T-cell (primary cell): ENCODE results near the gene SCAF1. TPM values are rescaled to one million over a fixed set of nuclear protein-coding genes. Genes with fewer than 3 reads are reported as not detected.
A peak's percentile ranks its signal among the peaks of the same experiment; 100 is the strongest.

Source experiments
- ATAC-seq, 4 experiments: fragments of 200-7000 bp in 3 of 4; fragments of 150-1000 bp in 1 of 4; cut with Tn5 transposase; replicated peaks in 1 of 4; 1 replicate in 3 of 4; 2 replicates in 1 of 4; pipeline ENCODE4 v1.10.0; 2021; ENCODE audit warnings: moderate library complexity in 3 of 4, mild to moderate bottlenecking in 2 of 4, moderate number of reproducible peaks in 1 of 4
- CTCF ChIA-PET, 2 donors: fragments of 300-600 bp; sonication (Branson Sonifier 250); formaldehyde crosslinking; loops; one replicate each; lab custom pipeline; 2022; ENCODE audit warnings: antibody characterized with exemption in 2 of 2; lab: Charles Lee
- POLR2A ChIA-PET, 2 donors: fragments of 300-600 bp; sonication (Branson Sonifier 250); formaldehyde crosslinking; loops; one replicate each; lab custom pipeline; 2022; ENCODE audit warnings: antibody characterized with exemption in 2 of 2; lab: Charles Lee
- DNase-seq, 35 experiments: peaks; one replicate each; pipeline versions ENCODE4 v3.0.0 to v3.0.0-alpha.2; 2013 to 2023
- H3K27ac ChIP-seq: one replicate; pipeline ENCODE4 v1.5.1; 2013; ENCODE audit warnings: low read length
- H3K27me3 ChIP-seq, 2 experiments: replicated peaks in 1 of 2; 1 replicate in 1 of 2; 2 replicates in 1 of 2; pipeline versions ENCODE4 v1.6.1 to v1.7.0; 2013; ENCODE audit warnings: low read length in 1 of 2, mixed read lengths in 1 of 2; ENCODE audit not compliant: control insufficient read depth in 2 of 2, insufficient read depth in 2 of 2; ENCODE audit errors: extremely low read depth in 1 of 2
- H3K36me3 ChIP-seq, 2 donors: 1 replicate in 1 of 2; 2 replicates in 1 of 2; pipeline versions ENCODE4 v1.6.1 to v1.7.0; 2013; ENCODE audit warnings: low read length in 1 of 2; ENCODE audit not compliant: control insufficient read depth in 2 of 2, insufficient read depth in 1 of 2; ENCODE audit errors: extremely low read depth in 1 of 2
- H3K4me1 ChIP-seq, 2 experiments: 1 replicate in 1 of 2; 2 replicates in 1 of 2; pipeline versions ENCODE4 v1.6.1 to v1.7.0; 2013; ENCODE audit warnings: low read length in 2 of 2, mixed read lengths in 1 of 2; ENCODE audit not compliant: insufficient read depth in 2 of 2, control insufficient read depth in 1 of 2; ENCODE audit errors: extremely low read depth in 1 of 2
- H3K4me3 ChIP-seq, 2 donors: 1 replicate in 1 of 2; 2 replicates in 1 of 2; pipeline versions ENCODE4 v1.5.1 to v1.7.0; 2013; ENCODE audit warnings: mild to moderate bottlenecking in 2 of 2, low read length in 1 of 2, moderate library complexity in 1 of 2; ENCODE audit not compliant: control insufficient read depth in 1 of 2; ENCODE audit errors: extremely low read depth in 1 of 2
- H3K9me3 ChIP-seq: 2 replicates; pipeline ENCODE4 v1.7.0; 2013
- H3K27ac Mint-ChIP-seq, 2 donors: one replicate each; pipeline ENCODE4 v1.8.0; 2020 to 2021; ENCODE audit warnings: mild to moderate bottlenecking in 2 of 2, mixed read lengths in 2 of 2
- H3K27me3 Mint-ChIP-seq, 2 donors: one replicate each; pipeline ENCODE4 v1.8.0; 2021 to 2022; ENCODE audit warnings: mixed read lengths in 2 of 2
- H3K36me3 Mint-ChIP-seq: one replicate; pipeline ENCODE4 v1.8.0; 2021; ENCODE audit warnings: mixed read lengths
- H3K4me1 Mint-ChIP-seq, 3 donors: one replicate each; pipeline ENCODE4 v1.8.0; 2020 to 2022; ENCODE audit warnings: mixed read lengths in 3 of 3, mild to moderate bottlenecking in 1 of 3
- H3K4me3 Mint-ChIP-seq, 3 donors: one replicate each; pipeline ENCODE4 v1.8.0; 2020 to 2022; ENCODE audit warnings: mild to moderate bottlenecking in 3 of 3, mixed read lengths in 3 of 3, moderate library complexity in 3 of 3
- H3K9me3 Mint-ChIP-seq, 3 donors: one replicate each; pipeline ENCODE4 v1.8.0; 2020 to 2022; ENCODE audit warnings: mixed read lengths in 3 of 3
- WGBS: methylation state at CpG from one replicate; pipeline ENCODE4 v1.1.5; 2013; ENCODE audit warnings: missing lambda C conversion rate; ENCODE audit not compliant: insufficient coverage; 5-methylcytosine and 5-hydroxymethylcytosine counted together
- total RNA-seq, 35 experiments: library from RNA in 6 of 35; stranded (reverse) in 6 of 35; fragments of 120-200 nt in 1 of 35; gene quantifications; one replicate each; pipeline versions ENCODE4 v1.2.1 to v1.2.4 and lab custom pipeline; 2013 to 2026

SCAF1 gene, protein sequence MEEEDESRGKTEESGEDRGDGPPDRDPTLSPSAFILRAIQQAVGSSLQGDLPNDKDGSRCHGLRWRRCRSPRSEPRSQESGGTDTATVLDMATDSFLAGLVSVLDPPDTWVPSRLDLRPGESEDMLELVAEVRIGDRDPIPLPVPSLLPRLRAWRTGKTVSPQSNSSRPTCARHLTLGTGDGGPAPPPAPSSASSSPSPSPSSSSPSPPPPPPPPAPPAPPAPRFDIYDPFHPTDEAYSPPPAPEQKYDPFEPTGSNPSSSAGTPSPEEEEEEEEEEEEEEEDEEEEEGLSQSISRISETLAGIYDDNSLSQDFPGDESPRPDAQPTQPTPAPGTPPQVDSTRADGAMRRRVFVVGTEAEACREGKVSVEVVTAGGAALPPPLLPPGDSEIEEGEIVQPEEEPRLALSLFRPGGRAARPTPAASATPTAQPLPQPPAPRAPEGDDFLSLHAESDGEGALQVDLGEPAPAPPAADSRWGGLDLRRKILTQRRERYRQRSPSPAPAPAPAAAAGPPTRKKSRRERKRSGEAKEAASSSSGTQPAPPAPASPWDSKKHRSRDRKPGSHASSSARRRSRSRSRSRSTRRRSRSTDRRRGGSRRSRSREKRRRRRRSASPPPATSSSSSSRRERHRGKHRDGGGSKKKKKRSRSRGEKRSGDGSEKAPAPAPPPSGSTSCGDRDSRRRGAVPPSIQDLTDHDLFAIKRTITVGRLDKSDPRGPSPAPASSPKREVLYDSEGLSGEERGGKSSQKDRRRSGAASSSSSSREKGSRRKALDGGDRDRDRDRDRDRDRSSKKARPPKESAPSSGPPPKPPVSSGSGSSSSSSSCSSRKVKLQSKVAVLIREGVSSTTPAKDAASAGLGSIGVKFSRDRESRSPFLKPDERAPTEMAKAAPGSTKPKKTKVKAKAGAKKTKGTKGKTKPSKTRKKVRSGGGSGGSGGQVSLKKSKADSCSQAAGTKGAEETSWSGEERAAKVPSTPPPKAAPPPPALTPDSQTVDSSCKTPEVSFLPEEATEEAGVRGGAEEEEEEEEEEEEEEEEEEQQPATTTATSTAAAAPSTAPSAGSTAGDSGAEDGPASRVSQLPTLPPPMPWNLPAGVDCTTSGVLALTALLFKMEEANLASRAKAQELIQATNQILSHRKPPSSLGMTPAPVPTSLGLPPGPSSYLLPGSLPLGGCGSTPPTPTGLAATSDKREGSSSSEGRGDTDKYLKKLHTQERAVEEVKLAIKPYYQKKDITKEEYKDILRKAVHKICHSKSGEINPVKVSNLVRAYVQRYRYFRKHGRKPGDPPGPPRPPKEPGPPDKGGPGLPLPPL
- total RNA-seq (10 to 100 TPM; 40.0 to 81.9 (median 75.4) TPM), total RNA-seq (lab: John Stamatoyannopoulos, UW) (36.9 to 83.8 (median 53.7) reads per million in 29 experiments)
- total RNA-seq (2013) = 14.9 TPM

DNA sequence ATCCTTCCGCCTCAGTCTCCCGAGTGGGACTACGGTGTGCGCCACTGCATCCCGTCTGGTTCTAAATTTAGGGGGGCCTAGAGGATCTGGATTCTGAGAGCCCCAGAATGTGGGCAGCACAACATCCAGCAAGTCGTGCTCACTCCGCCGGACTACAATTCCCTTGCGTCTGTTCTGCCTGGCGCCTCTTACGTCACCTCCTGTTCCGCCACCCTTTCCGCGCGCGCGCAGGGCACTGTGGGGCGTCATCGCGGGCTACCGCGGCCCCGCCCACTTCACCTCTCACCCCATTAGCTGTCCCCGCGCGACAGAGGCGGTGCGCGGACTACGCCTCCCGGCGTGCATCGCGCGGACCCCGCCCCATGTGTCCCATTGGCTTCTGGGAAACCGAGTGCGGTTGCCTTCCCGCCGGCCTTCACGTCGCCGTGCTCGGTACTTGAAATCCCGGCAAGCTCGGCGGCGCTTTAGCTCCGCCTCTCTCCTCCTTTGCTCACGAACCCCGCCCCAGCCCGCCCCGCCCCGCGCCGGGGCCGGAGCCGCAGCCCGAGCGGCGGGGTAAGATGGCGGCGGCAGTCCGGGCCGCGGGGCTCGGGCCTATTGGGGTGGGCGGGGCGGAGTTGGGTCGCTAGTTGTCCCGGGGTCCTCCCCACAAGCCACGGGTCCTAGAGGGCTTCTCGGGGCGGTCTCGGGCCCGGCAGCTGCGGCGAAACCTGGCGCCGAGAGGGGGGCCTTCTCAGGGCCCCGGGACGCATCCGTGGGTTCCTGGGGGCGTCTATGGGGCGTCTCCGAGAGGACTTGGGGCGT, at the start of gene SCAF1:
Gene SCAF1, plus strand, starts transcription at position 522 of the 804 bp plus-strand sequence. CDS start 2,818 bp downstream, outside the sequence.
- peaks cover 2% of the 10 kb centered on the region for H3K36me3 Mint-ChIP-seq
- WGBS = 0% methylated on average over 77 of the region's 87 CpGs
- peak within 1 kb of the TSS; percentile 94 to 96 for H3K4me3 ChIP-seq
- H3K9me3 Mint-ChIP-seq = no peaks in the 10 kb centered on the region
- H3K27me3 Mint-ChIP-seq = no peaks in the 10 kb centered on the region
- H3K4me1 ChIP-seq = peaks cover 16 to 63% of the 10 kb centered on the region in 2 experiments
- DNase-seq (peak; percentile 96 to 100 (median 99)), ATAC-seq (peak; percentile 68 to 73 (median 72))
- H3K4me3 Mint-ChIP-seq = peak within 1 kb of the TSS; percentile 88 to 96 (median 95)
- peak within 1 kb of the TSS; percentile 97 for H3K27ac Mint-ChIP-seq
- H3K36me3 ChIP-seq = peaks cover 7 to 19% of the 10 kb centered on the region in 2 donors
- H3K9me3 ChIP-seq = no peaks in the 10 kb centered on the region
- H3K4me1 Mint-ChIP-seq = peaks cover 63 to 76% (median 76%) of the 10 kb centered on the region in 3 donors
- H3K27me3 ChIP-seq = no peaks in the 10 kb centered on the region
- ChIA-PET POLR2A (interaction anchor here in 1 of 2 donors (0.5 to 0.6 kb wide), 4 partner anchors 32 to 139 kb away, joined by 3 to 4 read pairs (median 4); partner anchors contain the start of gene NOSIP), CTCF (interaction anchor here in 1 of 2 donors (0.5 to 1.2 kb wide), 8 partner anchors 22 to 801 kb away, joined by 3 to 6 read pairs (median 3); partner anchors contain the start of genes BCL2L12 and IRF3)
- peak within 1 kb of the TSS; percentile 92 for H3K27ac ChIP-seq

DNA sequence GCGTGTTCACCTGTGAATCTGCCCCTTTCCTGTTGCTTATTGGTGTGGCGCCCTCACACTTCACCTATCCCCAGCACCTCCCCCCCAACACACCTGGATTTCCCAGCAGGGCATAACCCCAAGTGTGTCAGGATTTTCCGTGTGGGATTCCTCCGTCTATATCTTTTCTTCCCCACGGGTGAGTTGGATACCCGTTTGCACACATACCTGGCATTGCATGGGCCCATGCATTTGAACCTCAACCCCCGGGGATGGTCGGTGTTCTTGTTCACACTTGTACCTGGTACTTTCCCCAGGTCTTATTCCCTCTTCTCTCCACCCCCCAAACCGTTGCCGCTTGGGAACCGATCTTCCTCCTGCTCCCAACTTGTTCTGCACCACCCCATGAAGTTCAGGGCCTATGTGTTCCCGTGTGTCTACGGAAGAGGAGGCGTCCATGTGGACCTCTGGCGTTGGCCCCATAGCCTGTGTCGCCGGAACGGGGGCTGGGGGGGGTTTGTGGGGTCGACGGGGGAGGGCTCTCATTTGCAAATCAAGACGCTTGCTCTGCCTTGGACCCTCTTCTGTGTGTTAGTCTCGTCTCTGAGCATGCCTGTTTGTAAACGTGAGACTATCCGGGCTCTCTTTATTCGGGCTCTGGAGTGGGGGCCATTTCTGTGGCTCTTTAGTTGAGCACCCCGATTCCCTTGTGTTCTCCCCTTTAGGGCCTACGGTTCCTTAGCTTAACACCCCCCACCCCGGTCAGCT, 49.4 kb upstream of the SCAF1 start:
- DNase-seq (peak in 4 of 35 experiments; percentile 17 to 41 (median 26)), ATAC-seq (no peak)
- ChIA-PET POLR2A (no interaction called here), CTCF (interaction anchor here in 1 of 2 donors (0.8 to 1.2 kb wide), 4 partner anchors 12 to 88 kb away, joined by 4 to 5 read pairs (median 4); partner anchors contain the start of genes NOSIP and RRAS)
- Mint-ChIP-seq H3K4me1 (peaks cover 24 to 47% (median 38%) of the 10 kb centered on the region in 3 donors), H3K4me3 (peak overlapping the region; percentile 88 to 94 (median 91)), H3K36me3 (peaks cover 14% of the 10 kb centered on the region), H3K27me3 (no peaks in the 10 kb centered on the region), H3K9me3 (no peaks in the 10 kb centered on the region), H3K27ac (peak overlapping the region; percentile 84 to 87)
- peaks cover 7 to 53% of the 10 kb centered on the region in 2 experiments for H3K4me1 ChIP-seq
- H3K9me3 ChIP-seq = no peaks in the 10 kb centered on the region
- no peaks in the 10 kb centered on the region for H3K27me3 ChIP-seq
- peak overlapping the region; percentile 74 for H3K27ac ChIP-seq
- H3K4me3 ChIP-seq = peak overlapping the region; percentile 94 to 99
- WGBS = 2% methylated on average over 21 of the region's 28 CpGs
- peaks cover 18 to 28% of the 10 kb centered on the region in 2 donors for H3K36me3 ChIP-seq

DNA sequence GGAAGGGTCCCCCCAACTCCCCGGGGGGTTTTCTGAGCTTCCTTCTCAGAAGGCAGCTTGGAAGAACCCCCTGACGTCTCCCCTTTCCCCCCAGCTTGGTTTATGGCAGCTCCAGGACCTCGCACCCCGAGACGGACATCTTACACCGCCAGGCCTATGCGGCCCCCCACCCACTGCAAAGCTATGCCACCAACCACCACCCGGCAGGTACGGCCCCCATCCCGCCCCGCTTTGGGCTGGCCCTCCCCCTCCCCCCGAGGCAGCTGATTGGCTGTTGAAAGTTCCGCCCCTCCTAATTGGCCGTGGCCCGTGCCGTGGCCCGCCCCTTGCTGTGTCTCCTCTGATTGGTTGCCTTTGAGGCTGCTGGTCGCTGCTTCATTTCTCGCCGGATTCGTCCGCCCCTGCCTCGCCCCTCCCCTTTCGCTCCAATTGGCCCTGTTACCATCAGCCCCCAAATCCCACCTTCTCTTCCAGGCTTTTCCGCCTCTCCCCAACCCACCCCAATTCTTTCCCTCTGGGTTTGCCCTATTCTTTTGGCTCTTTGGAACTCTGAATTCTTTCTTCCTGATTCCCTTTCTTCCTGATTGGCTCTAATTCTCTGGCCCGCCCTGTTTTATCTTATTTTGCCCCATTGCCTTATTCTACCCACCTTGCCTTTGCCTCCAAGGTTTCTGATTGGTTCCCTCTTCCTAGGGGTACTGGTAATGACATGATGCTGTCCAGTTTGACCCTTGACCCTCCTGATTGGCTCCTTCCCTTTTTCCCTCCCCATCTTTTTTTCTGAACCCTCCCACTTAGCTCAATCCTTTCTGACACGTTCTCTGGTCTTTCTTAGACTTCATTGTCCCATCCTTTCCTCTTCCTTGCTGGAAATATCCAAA, 48.5 kb upstream of the SCAF1 start:
- Histone ChIP-seq H3K9me3 (no peaks in the 10 kb centered on the region), H3K27me3 (no peaks in the 10 kb centered on the region), H3K27ac (peak overlapping the region; percentile 74), H3K36me3 (peaks cover 21 to 32% of the 10 kb centered on the region in 2 donors), H3K4me1 (peaks cover 7 to 53% of the 10 kb centered on the region in 2 experiments), H3K4me3 (peak overlapping the region; percentile 47 to 99)
- H3K4me3 Mint-ChIP-seq = peak overlapping the region; percentile 88 to 94 (median 91)
- POLR2A ChIA-PET = interaction anchor here in 1 of 2 donors (0.6 kb wide), 1 partner anchor 30 kb away, joined by 5 read pairs; no protein-coding TSS in a partner anchor
- 4% methylated on average over 22 of the region's 27 CpGs for WGBS
- ATAC-seq (peak; percentile 44 to 57 (median 54)), DNase-seq (peak; percentile 77 to 94 (median 89))
- CTCF ChIA-PET = interaction anchor here (0.5 to 1.2 kb wide), 6 partner anchors 13 to 466 kb away, joined by 3 to 5 read pairs (median 4); partner anchors contain the start of genes NOSIP (in 1 of the 2) and RRAS (in 1 of the 2)
- H3K9me3 Mint-ChIP-seq = no peaks in the 10 kb centered on the region
- H3K27me3 Mint-ChIP-seq = no peaks in the 10 kb centered on the region
- peaks cover 25 to 43% (median 36%) of the 10 kb centered on the region in 3 donors for H3K4me1 Mint-ChIP-seq
- peak overlapping the region; percentile 84 to 87 for H3K27ac Mint-ChIP-seq
- peaks cover 17% of the 10 kb centered on the region for H3K36me3 Mint-ChIP-seq

DNA sequence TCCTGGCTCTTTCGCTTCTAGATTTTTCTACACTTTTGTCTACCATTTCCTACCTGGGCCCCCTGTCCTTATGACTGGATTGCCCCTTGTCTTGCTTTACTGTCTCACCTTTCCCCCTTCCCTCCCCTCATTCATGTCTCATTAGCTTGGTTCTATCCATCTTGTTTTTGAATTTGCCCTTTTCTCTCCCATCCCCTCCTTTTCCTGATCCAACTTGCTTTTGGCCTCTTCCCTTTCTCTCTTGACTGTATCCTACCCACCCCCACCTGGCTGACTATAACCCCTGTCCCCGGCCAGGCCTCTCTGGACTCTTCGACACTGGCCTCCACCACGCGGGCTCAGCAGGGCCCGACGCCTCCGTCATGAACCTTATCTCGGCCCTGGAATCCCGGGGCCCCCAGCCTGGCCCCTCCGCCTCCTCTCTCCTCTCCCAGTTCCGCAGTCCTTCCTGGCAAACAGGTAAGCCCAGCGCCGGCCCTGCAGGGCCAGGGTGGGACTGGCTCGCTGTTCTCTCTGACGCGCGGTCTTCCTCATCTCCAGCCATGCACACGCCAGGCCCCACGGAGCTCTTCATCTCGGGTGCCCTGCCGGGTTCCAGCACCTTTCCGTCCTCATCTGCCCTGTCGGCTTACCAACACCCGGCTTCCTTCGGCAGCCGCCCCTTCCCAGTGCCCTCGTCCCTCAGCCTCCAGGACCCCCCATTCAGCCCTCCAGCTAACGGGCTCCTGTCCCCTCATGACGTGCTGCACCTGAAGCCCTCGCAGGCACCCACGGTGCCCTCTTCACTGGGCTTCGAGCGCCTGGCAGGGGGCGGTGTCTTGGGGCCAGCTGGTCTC, 47.6 kb upstream of the SCAF1 start:
- H3K27ac Mint-ChIP-seq = peak overlapping the region; percentile 84 to 87
- CTCF ChIA-PET = no interaction called here
- H3K36me3 ChIP-seq = peaks cover 22 to 41% of the 10 kb centered on the region in 2 donors

More for the DNA sequence above, 47.6 kb upstream of the SCAF1 start:
- Mint-ChIP-seq H3K27me3 (no peaks in the 10 kb centered on the region), H3K36me3 (peaks cover 17% of the 10 kb centered on the region), H3K9me3 (no peaks in the 10 kb centered on the region), H3K4me1 (peaks cover 21 to 34% (median 34%) of the 10 kb centered on the region in 3 donors), H3K4me3 (peak overlapping the region; percentile 88 to 94 (median 91))
- Histone ChIP-seq H3K9me3 (no peaks in the 10 kb centered on the region), H3K27ac (peak overlapping the region; percentile 74), H3K27me3 (no peaks in the 10 kb centered on the region), H3K4me1 (peaks cover 7 to 47% of the 10 kb centered on the region in 2 experiments), H3K4me3 (no peak overlapping the region)
- no peak for DNase-seq
- ATAC-seq = no peak
- POLR2A ChIA-PET = interaction anchor here in 1 of 2 donors (0.6 kb wide), 1 partner anchor 56 kb away, joined by 4 read pairs; no protein-coding TSS in a partner anchor
- WGBS = 94% methylated on average over 23 of the region's 35 CpGs
